Measurements from ENCODE around the gene CCRL2. TPM values are rescaled to one million over a fixed set of nuclear protein-coding genes. Genes with fewer than 3 reads are reported as not detected.

The CCRL2 gene
- total and polyA plus RNA-seq, 2 of the 4 experiments (the other 2 are of a cell fraction): 0.29 to 0.36 TPM

- peak; percentile 44 for DNase-seq
- H2BK5ac ChIP-seq (ENCODE audit: low read depth, low read length, poor library complexity, severe bottlenecking): no peak overlapping the region
- H3K9me3 ChIP-seq (ENCODE audit: control insufficient read depth, insufficient read depth, low read length): no peaks in the 10 kb centered on the region
- TF ChIP-seq FOS (IDR thresholded peaks at IDR 0.05; ENCODE audit: low read depth, low read length): 0 out of 2 replicates have a peak, but pooled peaks have one; percentile 16
- no peak for TF ChIP-seq NFE2L2 (IDR thresholded peaks at IDR 0.05; ENCODE audit: low read depth, low read length)
- no peak for TF ChIP-seq BHLHE40 (IDR thresholded peaks at IDR 0.05; ENCODE audit: low read depth, low read length)
- H2AFZ ChIP-seq (replicated peaks; ENCODE audit: low read length, poor library complexity): peak overlapping the region; percentile 89
- peak overlapping the region; percentile 85 to 93; a peak in 2 of 4 replicates for H4K8ac ChIP-seq (ENCODE audit: low read depth in 2 of 2, low read length in 2 of 2)
- CTCF ChIA-PET: interaction anchor here (0.7 kb wide), 1 partner anchor 326 kb away, joined by 3 read pairs; no protein-coding TSS in a partner anchor
- ATAC-seq (ENCODE audit: low read depth): no peak
- H3K4ac ChIP-seq (ENCODE audit: low read depth, low read length): peak overlapping the region; percentile 92
- H3K4me1 ChIP-seq (ENCODE audit: control insufficient read depth, insufficient read depth, low read length): peaks cover 19% of the 10 kb centered on the region
- H3K4me2 ChIP-seq (ENCODE audit: low read depth, low read length): no peak overlapping the region
- H3K9ac ChIP-seq (ENCODE audit: low read depth, low read length): no peak overlapping the region
- no peaks in the 10 kb centered on the region for H3K27me3 ChIP-seq (ENCODE audit: control insufficient read depth, insufficient read depth, low read length)
- H2BK120ac ChIP-seq (ENCODE audit: low read depth, low read length): peak overlapping the region; percentile 85
- peak overlapping the region; percentile 49 for H2BK20ac ChIP-seq (ENCODE audit: low read depth, low read length)
- no TSS peak for BruUV-seq (replicated peaks)
- H3K36me3 ChIP-seq (ENCODE audit: control insufficient read depth, insufficient read depth, low read length): no peaks in the 10 kb centered on the region
- peak overlapping the region; percentile 83 for H3K14ac ChIP-seq (replicated peaks; ENCODE audit: low read depth, low read length)
- POLR2A ChIA-PET (ENCODE audit: unreplicated experiment): no interaction called here
- H4K20me1 ChIP-seq (ENCODE audit: insufficient read depth, low read length): no peaks in the 10 kb centered on the region
- no peak overlapping the region for H3K18ac ChIP-seq (ENCODE audit: low read depth, low read length)
- no peak overlapping the region for H3K4me3 ChIP-seq (ENCODE audit: insufficient read depth, low read depth, low read length)
- H2AK5ac ChIP-seq (ENCODE audit: low read depth, low read length): peak overlapping the region; percentile 98
- H3K56ac ChIP-seq (ENCODE audit: extremely low read depth, insufficient read depth, low read length): no peak overlapping the region
- dilution Hi-C loops (cut with HindIII; ENCODE audit: low sequenced_read_pairs, unreplicated experiment) (no loop called here), intact Hi-C loops (cut with micrococcal nuclease) (no loop called here), in situ Hi-C loops (cut with MboI; ENCODE audit: low sequenced_read_pairs) (no loop called here)
- peak overlapping the region; percentile 44 for H2AK9ac ChIP-seq (replicated peaks; ENCODE audit: low read depth, low read length, poor library complexity)
- H2BK15ac ChIP-seq (ENCODE audit: low read depth, low read length): peak overlapping the region; percentile 16; the same call in 2 of the 3 replicates
- H3K23ac ChIP-seq (ENCODE audit: low read depth, low read length): no peak overlapping the region
- no peak overlapping the region; the same call in 1 of the 2 replicates for H3K27ac ChIP-seq (ENCODE audit: insufficient read depth, low read length)
- H4K5ac ChIP-seq (ENCODE audit: low read depth, low read length): peak overlapping the region; percentile 92
- H3K9me1 ChIP-seq (ENCODE audit: insufficient read depth, low read length): peaks cover 8% of the 10 kb centered on the region
- peaks cover 0 to 4% of the 10 kb centered on the region in 2 experiments; a peak in 1 of 4 replicates for H3K79me1 ChIP-seq (ENCODE audit: low read depth in 1 of 2, low read length in 2 of 2)
- WGBS, 2 experiments (ENCODE audit: extremely low coverage in 2 of 2, insufficient read length in 1 of 2): 36% methylated on average over 2 of the region's 4 CpGs; no CpG with 5 or more reads in 1 of the 2 experiments
- H4K91ac ChIP-seq (ENCODE audit: insufficient read depth, low read depth, low read length): peak overlapping the region; percentile 89; the same call in 1 of the 2 replicates
Observed at GRCh38 chr3:46406443-46406787, 644 bp upstream of the CCRL2 start.
